Measurements from ENCODE around the gene TOMM7. TPM values are rescaled to one million over a fixed set of nuclear protein-coding genes. Genes with fewer than 3 reads are reported as not detected.
"Not testable (repeated sequence)": the region's sequence is repeated elsewhere in the genome, so short reads cannot be mapped to it uniquely, and the experiment has no call there.

The TOMM7 gene
- total and polyA plus RNA-seq, 10 of the 15 experiments (the other 5 are each of a cell fraction or from before 2014, with no cell fraction given): 151 to 1,497 (median 322) TPM

- TF ChIP-seq SMAD5 (IDR thresholded peaks at IDR 0.05; ENCODE audit: low read depth) (no peak), SREBF1 (IDR thresholded peaks at IDR 0.05; ENCODE audit: low read length) (no peak), STAT1 (conservative IDR thresholded peaks at IDR 0.05) (no peak), ASH2L (IDR thresholded peaks at IDR 0.05; ENCODE audit: borderline replicate concordance, low read depth) (no peak)
Observed at GRCh38 chr7:22837308-22837707, 14.7 kb upstream of the TOMM7 start (continued).

- 70% methylated on average over 2 of the region's 2 CpGs for WGBS (ENCODE audit: insufficient coverage, insufficient replicate concordance, low lambda C conversion rate, missing lambda C conversion rate)
- POLR2A ChIA-PET; CTCF ChIA-PET; in situ Hi-C loops (cut with MboI); H2AFZ ChIP-seq (ENCODE audit: control insufficient read depth, low read depth, low read length); FAIRE-seq; H3K27ac ChIP-seq (ENCODE audit: control insufficient read depth, insufficient read depth); H3K36me3 ChIP-seq (ENCODE audit: control insufficient read depth in 2 of 2, insufficient read depth in 2 of 2, low read length in 1 of 2); H3K4me2 ChIP-seq (ENCODE audit: control insufficient read depth, insufficient read depth); DNase-seq (ENCODE audit: low read depth, low spot score); H3K79me2 ChIP-seq (ENCODE audit: control insufficient read depth, insufficient read depth, low read length); H3K9ac ChIP-seq (ENCODE audit: control insufficient read depth, insufficient read depth, low read length); H3K4me1 ChIP-seq (ENCODE audit: control insufficient read depth, insufficient read depth, low read length); BruUV-seq (replicated peaks); H3K4me3 ChIP-seq; H4K20me1 ChIP-seq (ENCODE audit: control insufficient read depth, insufficient read depth); H3K27me3 ChIP-seq (replicated peaks in 1 of 2; ENCODE audit: control insufficient read depth in 2 of 2, insufficient read depth in 2 of 2, low read length in 1 of 2); RAD21 ChIA-PET (ENCODE audit: unreplicated experiment); ATAC-seq; H3K9me3 ChIP-seq (replicated peaks; ENCODE audit: control insufficient read depth, insufficient read depth, low read length); intact Hi-C loops (cut with micrococcal nuclease; ENCODE audit: unreplicated experiment): not testable (repeated sequence)
- SMC1A ChIA-PET (ENCODE audit: uncharacterized antibody, unreplicated experiment): interaction anchor here (1.6 kb wide), 1 partner anchor 9 kb away, joined by 5 read pairs; no protein-coding TSS in a partner anchor
Observed at GRCh38 chr7:22836506-22836905, 13.9 kb upstream of the TOMM7 start.

DNA sequence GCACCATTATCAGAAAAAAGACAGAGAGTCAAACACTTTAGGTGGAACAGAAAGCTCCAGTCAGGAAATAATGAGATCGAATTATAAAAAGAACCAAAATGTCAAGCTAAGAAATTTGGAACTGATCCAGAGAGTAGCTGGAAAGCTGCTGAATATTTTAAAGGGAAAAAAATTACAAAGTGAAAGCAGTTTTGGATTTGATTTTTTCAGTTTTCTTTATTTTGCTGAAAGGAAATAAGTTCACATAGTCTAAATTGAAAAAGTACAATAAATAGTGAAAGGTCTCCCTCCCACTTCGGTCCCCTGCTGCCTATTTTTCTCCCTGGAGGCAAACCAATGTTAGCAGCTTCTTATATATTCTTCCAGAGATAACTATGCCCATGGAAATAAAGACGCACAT lies 11.3 kb upstream of the TOMM7 start:
- FAIRE-seq (no peak), DNase-seq (ENCODE audit: low read depth, low spot score) (no peak), ATAC-seq (no peak)
- Histone ChIP-seq H3K4me1 (ENCODE audit: control insufficient read depth, insufficient read depth, low read length) (no peaks in the 10 kb centered on the region), H3K9me3 (replicated peaks; ENCODE audit: control insufficient read depth, insufficient read depth, low read length) (no peaks in the 10 kb centered on the region), H2AFZ (ENCODE audit: control insufficient read depth, low read depth, low read length) (no peak overlapping the region), H3K9ac (ENCODE audit: control insufficient read depth, insufficient read depth, low read length) (no peak overlapping the region), H3K27me3 (replicated peaks in 1 of 2; ENCODE audit: control insufficient read depth in 2 of 2, insufficient read depth in 2 of 2, low read length in 1 of 2) (no peaks in the 10 kb centered on the region), H4K20me1 (ENCODE audit: control insufficient read depth, insufficient read depth) (no peaks in the 10 kb centered on the region), H3K79me2 (ENCODE audit: control insufficient read depth, insufficient read depth, low read length) (no peaks in the 10 kb centered on the region), H3K4me3 (no peak overlapping the region), H3K27ac (ENCODE audit: control insufficient read depth, insufficient read depth) (no peak overlapping the region), H3K4me2 (ENCODE audit: control insufficient read depth, insufficient read depth) (no peak overlapping the region), H3K36me3 (ENCODE audit: control insufficient read depth in 2 of 2, insufficient read depth in 2 of 2, low read length in 1 of 2) (no peaks in the 10 kb centered on the region)
- ChIA-PET RAD21 (ENCODE audit: unreplicated experiment) (no interaction called here), POLR2A (interaction anchor here (0.6 kb wide), 1 partner anchor 272 kb away, joined by 4 read pairs; the partner anchor contains the start of gene KLHL7), CTCF (no interaction called here), SMC1A (ENCODE audit: uncharacterized antibody, unreplicated experiment) (no interaction called here)
- in situ Hi-C loops (cut with MboI) (no loop called here), intact Hi-C loops (cut with micrococcal nuclease; ENCODE audit: unreplicated experiment) (no loop called here)
- TF ChIP-seq RAD21 (IDR thresholded peaks at IDR 0.05; ENCODE audit: insufficient read depth, low read depth, low read length) (no peak), ELK1 (IDR thresholded peaks at IDR 0.05; ENCODE audit: low read depth, low read length) (no peak), POLR2AphosphoS2 (IDR thresholded peaks at IDR 0.05; ENCODE audit: low read depth, low read length) (no peak), ATF7 (IDR thresholded peaks at IDR 0.05; ENCODE audit: low read depth) (no peak), ASH2L (IDR thresholded peaks at IDR 0.05; ENCODE audit: borderline replicate concordance, low read depth) (no peak), NFXL1 (IDR thresholded peaks at IDR 0.05; ENCODE audit: borderline replicate concordance) (no peak), PML (IDR thresholded peaks at IDR 0.05; ENCODE audit: low read length) (no peak), IKZF1 (conservative IDR thresholded peaks at IDR 0.05) (no peak), CBX3 (IDR thresholded peaks at IDR 0.05; ENCODE audit: borderline replicate concordance, low read depth) (no peak), BACH1 (IDR thresholded peaks at IDR 0.05; ENCODE audit: borderline replicate concordance) (no peak), JUNB (IDR thresholded peaks at IDR 0.05) (no peak), HCFC1 (IDR thresholded peaks at IDR 0.05; ENCODE audit: low read length) (no peak)
- TF ChIP-seq, protein P1, sequence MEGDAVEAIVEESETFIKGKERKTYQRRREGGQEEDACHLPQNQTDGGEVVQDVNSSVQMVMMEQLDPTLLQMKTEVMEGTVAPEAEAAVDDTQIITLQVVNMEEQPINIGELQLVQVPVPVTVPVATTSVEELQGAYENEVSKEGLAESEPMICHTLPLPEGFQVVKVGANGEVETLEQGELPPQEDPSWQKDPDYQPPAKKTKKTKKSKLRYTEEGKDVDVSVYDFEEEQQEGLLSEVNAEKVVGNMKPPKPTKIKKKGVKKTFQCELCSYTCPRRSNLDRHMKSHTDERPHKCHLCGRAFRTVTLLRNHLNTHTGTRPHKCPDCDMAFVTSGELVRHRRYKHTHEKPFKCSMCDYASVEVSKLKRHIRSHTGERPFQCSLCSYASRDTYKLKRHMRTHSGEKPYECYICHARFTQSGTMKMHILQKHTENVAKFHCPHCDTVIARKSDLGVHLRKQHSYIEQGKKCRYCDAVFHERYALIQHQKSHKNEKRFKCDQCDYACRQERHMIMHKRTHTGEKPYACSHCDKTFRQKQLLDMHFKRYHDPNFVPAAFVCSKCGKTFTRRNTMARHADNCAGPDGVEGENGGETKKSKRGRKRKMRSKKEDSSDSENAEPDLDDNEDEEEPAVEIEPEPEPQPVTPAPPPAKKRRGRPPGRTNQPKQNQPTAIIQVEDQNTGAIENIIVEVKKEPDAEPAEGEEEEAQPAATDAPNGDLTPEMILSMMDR (IDR thresholded peaks at IDR 0.05 in 2 of 3, conservative IDR thresholded peaks at IDR 0.05 in 1 of 3; ENCODE audit: control insufficient read depth in 2 of 3, extremely low read depth in 1 of 3, insufficient read depth in 1 of 3, low read depth in 3 of 3, low read length in 3 of 3): no peak
- 41% methylated on average over 3 of the region's 3 CpGs for WGBS (ENCODE audit: insufficient coverage, insufficient replicate concordance, low lambda C conversion rate, missing lambda C conversion rate)
- BruUV-seq (replicated peaks): no TSS peak
